ENCODE data around the gene DST. TPM values are rescaled to one million over a fixed set of nuclear protein-coding genes. Genes with fewer than 3 reads are reported as not detected.

Gene DST
- total and polyA plus RNA-seq, 2 of the 8 experiments (the other 6 are each of a cell fraction or from before 2014, with no cell fraction given) = 49.4 to 116 TPM

- Histone ChIP-seq H3K9ac (replicated peaks in 1 of 4; ENCODE audit: extremely low read depth in 1 of 4, low read depth in 3 of 4, low read length in 3 of 4) (no peak overlapping the region), H2BK15ac (ENCODE audit: low read length) (no peak overlapping the region), H3K18ac (ENCODE audit: extremely low read depth, low read length) (no peak overlapping the region), H3K14ac (ENCODE audit: insufficient read length) (no peak overlapping the region), H3K4ac (replicated peaks; ENCODE audit: insufficient read length, low read depth, low read length) (no peak overlapping the region), H3K27ac (ENCODE audit: low read depth, low read length) (no peak overlapping the region), H3K79me2 (ENCODE audit: control insufficient read depth in 1 of 2, insufficient read depth in 2 of 2, low read length in 2 of 2) (no peaks in the 10 kb centered on the region), H3K9me3 (ENCODE audit: insufficient read depth in 2 of 2, low read depth in 1 of 2, low read length in 1 of 2) (no peaks in the 10 kb centered on the region), H2BK5ac (ENCODE audit: low read depth, low read length) (no peak overlapping the region), H3K27me3 (replicated peaks in 1 of 4; ENCODE audit: control insufficient read depth in 3 of 4, extremely low read depth in 1 of 4, insufficient read depth in 3 of 4, low read length in 3 of 4) (no peaks in the 10 kb centered on the region), H2AK5ac (ENCODE audit: low read depth, low read length) (no peak overlapping the region), H3K56ac (replicated peaks; ENCODE audit: insufficient read length, low read depth, low read length) (no peak overlapping the region), H4K91ac (replicated peaks; ENCODE audit: insufficient read length, low read length) (no peak overlapping the region), H3K4me1 (replicated peaks in 1 of 4; ENCODE audit: control insufficient read depth in 3 of 4, insufficient read depth in 4 of 4, low read length in 3 of 4) (no peaks in the 10 kb centered on the region; a peak in 1 of 7 replicates), H2BK12ac (ENCODE audit: low read depth, low read length) (no peak overlapping the region), H3K36me3 (ENCODE audit: control insufficient read depth in 2 of 4, insufficient read depth in 4 of 4, low read length in 3 of 4) (peaks cover 4 to 24% (median 11%) of the 10 kb centered on the region in 4 experiments; a peak in 6 of 8 replicates), H4K8ac (ENCODE audit: extremely low read depth, insufficient read depth, low read length) (no peak overlapping the region), H4K20me1 (replicated peaks in 1 of 2; ENCODE audit: control insufficient read depth in 1 of 2, insufficient read depth in 2 of 2, low read length in 2 of 2) (no peaks in the 10 kb centered on the region), H3K4me3 (ENCODE audit: extremely low read depth in 1 of 4, insufficient read depth in 2 of 4, low read depth in 3 of 4, low read length in 4 of 4) (no peak overlapping the region), H2BK20ac (ENCODE audit: low read length) (no peak overlapping the region), H4K5ac (ENCODE audit: insufficient read length, low read depth, low read length) (no peak overlapping the region), H3K23me2 (ENCODE audit: low read depth, low read length) (no peaks in the 10 kb centered on the region), H3K23ac (ENCODE audit: insufficient read length) (no peak overlapping the region), H3K79me1 (ENCODE audit: low read depth, low read length) (no peaks in the 10 kb centered on the region), H2AFZ (ENCODE audit: low read length) (no peak overlapping the region), H3K4me2 (ENCODE audit: insufficient read depth in 1 of 2, low read depth in 2 of 2, low read length in 2 of 2) (no peak overlapping the region), H2BK120ac (replicated peaks; ENCODE audit: low read depth, low read length) (no peak overlapping the region)
- no peak for DNase-seq (ENCODE audit: low read depth in 1 of 2, low spot score in 2 of 2)
- CTCF ChIA-PET (ENCODE audit: partially characterized antibody) = no interaction called here
- TF ChIP-seq POLR2A (IDR thresholded peaks at IDR 0.05; ENCODE audit: control extremely low read depth in 1 of 2, low read depth in 2 of 2, low read length in 2 of 2) (no peak), TAF7 (optimal IDR thresholded peaks at IDR 0.05; ENCODE audit: borderline replicate concordance, low read depth, low read length) (no peak), BRCA1 (IDR thresholded peaks at IDR 0.05; ENCODE audit: low read depth, low read length) (no peak), SP2 (IDR thresholded peaks at IDR 0.05; ENCODE audit: low read length) (no peak), SAP30 (IDR thresholded peaks at IDR 0.05; ENCODE audit: insufficient read depth, insufficient replicate concordance, low read length) (no peak), BACH1 (IDR thresholded peaks at IDR 0.05; ENCODE audit: low read length) (no peak)
- 94% methylated on average over 7 of the region's 7 CpGs; no CpG with 5 or more reads in 1 of the 2 experiments for WGBS, 2 experiments (ENCODE audit: extremely low coverage in 1 of 2, insufficient coverage in 1 of 2, insufficient read length in 1 of 2, insufficient replicate concordance in 2 of 2, low coverage in 1 of 2, low lambda C conversion rate in 2 of 2, missing lambda C conversion rate in 1 of 2)
- POLR2A ChIA-PET (ENCODE audit: partially characterized antibody) = no interaction called here
- no peak for FAIRE-seq
Measured at GRCh38 chr6:56515081-56515905, 127.4 kb downstream of the DST start.
